ENCODE results near the gene GRM7.
A peak's percentile ranks its signal among the peaks of the same experiment; 100 is the strongest.

Gene GRM7

DNA sequence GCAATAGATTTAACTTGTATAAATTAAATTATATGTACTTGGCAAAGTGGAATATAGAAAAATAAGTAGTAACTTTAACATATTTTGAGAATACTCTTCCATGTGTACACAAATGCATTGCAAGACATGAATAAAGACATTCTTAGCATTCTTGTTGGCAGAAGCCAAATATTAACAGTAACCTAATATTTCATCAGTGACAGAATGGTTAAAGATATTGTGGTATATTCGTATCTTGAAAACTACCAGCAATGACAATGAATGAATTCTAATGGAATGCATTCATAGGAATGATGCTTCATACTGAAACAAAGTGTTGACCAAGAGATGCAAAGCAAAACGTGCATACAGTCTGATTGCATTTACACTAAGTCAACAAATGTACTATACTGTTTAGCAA lies 524.7 kb downstream of the GRM7 start:
- DNase-seq (ENCODE audit: low read depth) = peak; percentile 12
- TF ChIP-seq, protein P1, sequence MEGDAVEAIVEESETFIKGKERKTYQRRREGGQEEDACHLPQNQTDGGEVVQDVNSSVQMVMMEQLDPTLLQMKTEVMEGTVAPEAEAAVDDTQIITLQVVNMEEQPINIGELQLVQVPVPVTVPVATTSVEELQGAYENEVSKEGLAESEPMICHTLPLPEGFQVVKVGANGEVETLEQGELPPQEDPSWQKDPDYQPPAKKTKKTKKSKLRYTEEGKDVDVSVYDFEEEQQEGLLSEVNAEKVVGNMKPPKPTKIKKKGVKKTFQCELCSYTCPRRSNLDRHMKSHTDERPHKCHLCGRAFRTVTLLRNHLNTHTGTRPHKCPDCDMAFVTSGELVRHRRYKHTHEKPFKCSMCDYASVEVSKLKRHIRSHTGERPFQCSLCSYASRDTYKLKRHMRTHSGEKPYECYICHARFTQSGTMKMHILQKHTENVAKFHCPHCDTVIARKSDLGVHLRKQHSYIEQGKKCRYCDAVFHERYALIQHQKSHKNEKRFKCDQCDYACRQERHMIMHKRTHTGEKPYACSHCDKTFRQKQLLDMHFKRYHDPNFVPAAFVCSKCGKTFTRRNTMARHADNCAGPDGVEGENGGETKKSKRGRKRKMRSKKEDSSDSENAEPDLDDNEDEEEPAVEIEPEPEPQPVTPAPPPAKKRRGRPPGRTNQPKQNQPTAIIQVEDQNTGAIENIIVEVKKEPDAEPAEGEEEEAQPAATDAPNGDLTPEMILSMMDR (conservative IDR thresholded peaks at IDR 0.05; ENCODE audit: low read depth, low read length) = no peak

DNA sequence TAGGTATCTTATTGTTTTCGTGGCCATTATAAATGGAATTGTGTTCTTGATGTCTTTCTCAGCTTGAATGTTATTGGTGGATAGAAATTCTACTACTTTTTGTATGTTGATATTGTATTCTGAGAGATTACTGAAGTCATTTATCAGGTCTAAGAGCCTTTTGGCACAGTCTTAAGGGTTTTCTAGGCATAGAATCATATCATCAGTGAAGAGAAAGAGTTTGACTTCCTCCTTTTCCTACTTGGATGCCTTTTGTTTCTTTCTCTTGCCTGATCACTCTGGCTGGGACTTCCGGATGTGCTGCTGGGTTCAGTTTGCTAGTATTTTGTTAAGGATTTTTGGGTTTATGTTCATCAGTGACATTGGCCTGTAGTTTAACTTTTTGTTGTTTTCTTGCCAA lies 527.1 kb downstream of the GRM7 start:
- TF ChIP-seq, protein P1 (conservative IDR thresholded peaks at IDR 0.05; ENCODE audit: low read depth, low read length) = no peak
- no peak for DNase-seq (ENCODE audit: low read depth)
- H3K4me3 ChIP-seq (ENCODE audit: low read depth, low read length) = no peak overlapping the region

More for the DNA sequence above, 524.7 kb downstream of the GRM7 start:
- no peak overlapping the region for H3K4me3 ChIP-seq (ENCODE audit: low read depth, low read length)

DNA sequence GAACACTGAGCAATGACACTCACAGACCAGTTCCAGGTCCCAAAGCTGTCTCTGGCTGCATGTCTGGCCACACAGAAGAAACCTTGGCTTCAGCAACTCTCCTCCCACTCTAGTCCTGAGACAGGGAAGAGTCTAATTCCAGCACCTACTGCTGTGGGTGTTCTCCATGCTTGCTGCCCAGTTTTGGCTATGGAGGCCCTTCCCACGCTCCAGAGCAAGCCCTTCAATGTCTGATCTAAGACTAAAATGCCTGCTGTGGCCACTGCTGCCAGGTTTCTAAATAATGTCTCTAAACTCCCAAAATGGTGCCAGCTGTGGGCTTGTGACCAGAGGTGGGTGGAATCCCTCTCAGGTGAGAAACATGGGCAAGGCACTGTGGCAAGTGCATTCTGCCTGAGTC lies 531.3 kb downstream of the GRM7 start:
- TF ChIP-seq, protein P1 (conservative IDR thresholded peaks at IDR 0.05; ENCODE audit: low read depth, low read length) = no peak
- no peak for DNase-seq (ENCODE audit: low read depth)
- no peak overlapping the region for H3K4me3 ChIP-seq (ENCODE audit: low read depth, low read length)

DNA sequence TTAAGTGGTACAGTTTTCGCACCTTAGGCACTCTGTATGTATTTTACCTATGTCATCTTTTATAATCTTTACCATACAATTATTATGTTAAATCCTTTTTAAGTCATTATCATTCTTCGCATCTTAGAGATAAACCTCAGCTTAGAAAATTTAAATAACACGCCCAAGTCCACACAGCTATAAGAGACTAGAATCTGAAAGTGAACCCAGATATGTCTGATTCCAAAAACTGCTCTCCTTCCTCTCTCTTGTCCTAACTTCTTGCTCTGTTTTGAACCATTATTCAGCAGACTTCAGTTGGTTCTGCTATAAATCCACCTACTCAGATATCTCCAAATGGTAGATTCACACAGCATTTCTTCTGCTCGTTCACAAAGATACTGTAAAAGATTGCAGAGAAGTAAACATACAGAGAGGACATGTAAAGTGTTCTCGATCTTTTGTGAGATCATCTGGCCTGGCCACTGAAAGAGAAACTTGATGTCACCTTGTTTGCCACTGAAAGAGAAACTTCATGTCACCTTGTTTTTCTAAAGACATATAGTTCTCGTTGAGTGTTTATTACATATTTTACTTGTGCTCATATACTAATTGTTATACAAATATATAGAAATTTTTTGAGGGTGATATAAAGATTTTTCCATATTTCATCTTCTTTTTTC lies 533.2 kb downstream of the GRM7 start:
- TF ChIP-seq, protein P1 (conservative IDR thresholded peaks at IDR 0.05; ENCODE audit: low read depth, low read length) = no peak
- no peak for DNase-seq (ENCODE audit: low read depth)
- no peak overlapping the region for H3K4me3 ChIP-seq (ENCODE audit: low read depth, low read length)

DNA sequence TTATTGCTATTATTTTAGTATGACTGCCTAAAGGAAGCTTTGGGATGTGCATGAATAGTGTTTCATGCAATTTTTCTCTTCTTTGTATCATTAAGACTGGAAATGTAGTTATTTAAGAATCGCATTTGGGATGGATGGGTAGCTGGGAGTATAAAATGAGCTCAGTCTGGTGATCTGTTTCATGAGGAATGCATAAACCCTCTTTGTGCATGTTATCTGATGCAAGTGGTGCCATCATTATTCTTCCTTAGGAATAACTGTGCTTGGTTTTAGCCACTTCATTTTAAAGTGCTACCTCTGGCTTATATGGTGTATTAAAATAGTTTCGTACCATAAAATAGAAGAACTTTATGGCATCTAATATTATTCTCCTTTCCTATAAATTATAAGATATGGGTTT lies 535.6 kb downstream of the GRM7 start:
- no peak for DNase-seq (ENCODE audit: low read depth)
- TF ChIP-seq, protein P1 (conservative IDR thresholded peaks at IDR 0.05; ENCODE audit: low read depth, low read length) = no peak
- no peak overlapping the region for H3K4me3 ChIP-seq (ENCODE audit: low read depth, low read length)

DNA sequence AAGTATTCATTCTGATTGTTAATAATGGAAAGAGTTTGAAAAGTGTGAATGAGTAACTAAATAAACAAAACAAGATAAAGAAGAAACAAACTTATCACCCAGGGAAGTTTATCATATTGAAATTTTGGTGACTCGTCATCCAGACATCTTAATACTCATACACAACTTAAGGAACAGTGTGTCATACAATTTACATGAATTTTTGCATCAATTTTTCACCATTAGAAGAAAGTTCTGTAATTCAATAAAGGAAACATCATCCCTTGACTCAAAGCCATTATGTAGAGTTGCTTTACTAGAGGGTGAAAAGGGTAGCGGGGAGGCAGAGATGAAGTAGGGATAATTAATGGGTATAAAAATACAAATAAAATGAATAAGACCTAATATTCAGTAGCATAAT lies 536.2 kb downstream of the GRM7 start:
- no peak overlapping the region for H3K4me3 ChIP-seq (ENCODE audit: low read depth, low read length)
- no peak for DNase-seq (ENCODE audit: low read depth)
- TF ChIP-seq, protein P1 (conservative IDR thresholded peaks at IDR 0.05; ENCODE audit: low read depth, low read length) = no peak

DNA sequence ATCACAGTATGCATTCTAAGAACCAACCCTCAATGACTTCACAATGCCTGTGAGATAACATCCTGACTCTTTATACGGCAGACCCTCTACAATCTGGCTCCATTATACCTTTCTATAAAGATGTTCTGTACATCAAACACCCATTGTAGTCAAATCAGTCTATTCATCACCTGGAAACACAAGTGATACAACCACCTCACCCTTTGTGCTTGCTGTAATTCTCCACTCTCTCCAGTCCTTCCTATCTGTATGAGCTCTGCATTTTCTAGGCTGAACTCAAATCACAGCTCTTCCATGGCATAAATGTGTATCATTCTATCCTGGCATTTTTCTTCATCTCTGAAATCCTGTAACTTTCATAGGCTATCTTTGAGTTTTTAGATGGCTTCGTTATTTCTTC lies 539.4 kb downstream of the GRM7 start:
- TF ChIP-seq, protein P1 (conservative IDR thresholded peaks at IDR 0.05; ENCODE audit: low read depth, low read length) = no peak
- no peak overlapping the region for H3K4me3 ChIP-seq (ENCODE audit: low read depth, low read length)
- DNase-seq (ENCODE audit: low read depth) = no peak

Measured in choroid plexus epithelial cell (primary cell).